MG63 (cell line): ENCODE results near the gene WASHC4. TPM values are rescaled to one million over a fixed set of nuclear protein-coding genes. Genes with fewer than 3 reads are reported as not detected.

ENCODE experiments used
- DNase-seq: peaks from one replicate; pipeline ENCODE4 v3.0.0-alpha.2; 2020
- H3K27me3 ChIP-seq: fragments of 250-450 bp; sonication (Bioruptor Pico); 2 replicates; pipeline ENCODE4 v1.5.1; 2020; ENCODE audit warnings: mild to moderate bottlenecking, moderate library complexity
- H3K36me3 ChIP-seq: fragments of 250-450 bp; sonication (Bioruptor Pico); 2 replicates; pipeline ENCODE4 v1.5.1; 2020; ENCODE audit warnings: mild to moderate bottlenecking, moderate library complexity
- H3K4me3 ChIP-seq: fragments of 250-450 bp; sonication (Bioruptor Pico); 2 replicates; pipeline ENCODE4 v1.5.1; 2020; ENCODE audit warnings: mild to moderate bottlenecking, moderate library complexity
- H3K9me3 ChIP-seq: fragments of 250-450 bp; sonication (Bioruptor Pico); 2 replicates; pipeline ENCODE4 v1.5.1; 2020; ENCODE audit warnings: mild to moderate bottlenecking, moderate library complexity
- total RNA-seq: library from RNA; depleted of rRNA; stranded (reverse); fragments of >200 nt; shearing (Covaris generic); gene quantifications from 2 replicates; pipeline ENCODE4 v1.2.3, GENCODE V29; 2014; ENCODE audit warnings: low replicate concordance

WASHC4 gene
- total RNA-seq, 1 experiment from 2014 or later = 28.3 TPM

- DNase-seq = no peak
- peaks cover 64% of the 10 kb centered on the region for H3K36me3 ChIP-seq
- H3K4me3 ChIP-seq = no peak overlapping the region
- H3K27me3 ChIP-seq = no peaks in the 10 kb centered on the region
- H3K9me3 ChIP-seq = no peaks in the 10 kb centered on the region
These were observed 5.6 kb downstream of the WASHC4 start for GRCh38 chr12:105113094-105113493.

DNA sequence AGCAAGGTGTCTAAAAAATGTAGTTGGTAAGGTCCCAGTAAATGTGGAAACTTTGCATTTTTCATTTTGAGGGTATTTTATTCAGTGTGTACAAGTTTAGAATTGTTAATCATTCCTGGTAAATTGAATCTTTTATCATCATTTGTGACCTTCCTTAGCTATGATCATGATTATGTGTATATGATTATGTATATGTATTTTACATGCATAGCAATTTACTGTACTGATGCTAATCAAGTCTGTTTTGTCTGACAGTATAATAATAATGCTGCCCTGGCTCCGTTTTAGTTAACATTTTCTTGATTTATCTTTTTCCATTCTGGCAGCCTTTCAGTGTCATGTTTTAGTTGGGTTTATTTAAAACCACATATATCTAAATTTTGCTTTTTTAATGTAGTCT, 9.4 kb downstream of the WASHC4 start:
- Histone ChIP-seq H3K36me3 (peaks cover 89% of the 10 kb centered on the region), H3K4me3 (no peak overlapping the region), H3K27me3 (no peaks in the 10 kb centered on the region), H3K9me3 (no peaks in the 10 kb centered on the region)
- no peak for DNase-seq

DNA sequence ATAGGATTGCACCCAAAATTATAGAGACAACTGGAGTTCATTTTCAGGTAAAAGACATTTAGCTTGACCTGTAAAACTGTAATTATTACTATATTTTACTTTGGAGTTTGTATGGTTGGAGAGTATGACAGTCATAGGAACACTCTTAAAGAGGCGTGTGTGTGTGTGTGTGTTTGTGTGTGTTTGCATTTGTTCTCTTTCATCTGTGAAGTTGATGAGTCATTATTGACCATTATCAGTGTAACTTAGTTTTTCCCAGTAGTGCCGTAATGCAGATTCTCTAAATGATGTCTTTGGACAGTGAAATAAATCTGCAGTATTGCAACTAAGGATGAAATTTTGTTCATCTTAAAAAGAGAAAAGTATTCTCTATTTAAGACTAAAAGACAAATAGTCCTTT, 13.0 kb downstream of the WASHC4 start:
- Histone ChIP-seq H3K9me3 (no peaks in the 10 kb centered on the region), H3K4me3 (no peak overlapping the region), H3K36me3 (peaks cover 82% of the 10 kb centered on the region), H3K27me3 (no peaks in the 10 kb centered on the region)
- no peak for DNase-seq

DNA sequence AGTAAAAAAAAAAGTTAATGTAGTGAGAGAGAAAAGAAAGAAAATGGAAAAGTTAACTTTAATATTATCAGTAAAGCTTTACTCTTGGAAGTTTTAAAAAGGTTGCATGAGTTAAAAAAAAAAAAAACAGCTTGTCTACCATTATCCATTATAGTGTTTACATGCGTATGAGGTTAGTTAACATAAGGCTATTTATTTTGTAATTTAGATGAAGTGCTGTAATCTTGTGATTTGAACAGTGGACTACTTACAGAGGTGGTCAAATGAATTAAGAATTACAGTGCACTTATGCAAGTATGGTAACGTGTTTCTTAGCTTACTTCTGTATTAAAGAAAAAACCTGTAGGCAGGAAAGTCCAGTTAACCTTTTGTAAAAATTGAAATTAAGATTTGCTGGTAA, 30.7 kb downstream of the WASHC4 start:
- no peak overlapping the region for H3K4me3 ChIP-seq
- peaks cover 48% of the 10 kb centered on the region for H3K36me3 ChIP-seq
- no peak for DNase-seq
- H3K27me3 ChIP-seq = no peaks in the 10 kb centered on the region
- no peaks in the 10 kb centered on the region for H3K9me3 ChIP-seq

GRCh38 chr12:105141320-105141922, 33.9 kb downstream of the WASHC4 start:
- Histone ChIP-seq H3K36me3 (peaks cover 38% of the 10 kb centered on the region), H3K27me3 (no peaks in the 10 kb centered on the region)
- DNase-seq = no peak

GRCh38 chr12:105142259-105142658, 34.7 kb downstream of the WASHC4 start:
- no peaks in the 10 kb centered on the region for H3K9me3 ChIP-seq
- DNase-seq = no peak
- peaks cover 43% of the 10 kb centered on the region for H3K36me3 ChIP-seq
- no peak overlapping the region for H3K4me3 ChIP-seq
- H3K27me3 ChIP-seq = no peaks in the 10 kb centered on the region

More at GRCh38 chr12:105141320-105141922, 33.9 kb downstream of the WASHC4 start:
- Histone ChIP-seq H3K9me3 (no peaks in the 10 kb centered on the region), H3K4me3 (no peak overlapping the region)

GRCh38 chr12:105156260-105156659, 48.7 kb downstream of the WASHC4 start:
- Histone ChIP-seq H3K27me3 (no peaks in the 10 kb centered on the region), H3K36me3 (peaks cover 52% of the 10 kb centered on the region), H3K4me3 (no peak overlapping the region), H3K9me3 (no peaks in the 10 kb centered on the region)
- DNase-seq = no peak

GRCh38 chr12:105157606-105158005, 50.1 kb downstream of the WASHC4 start:
- no peak overlapping the region for H3K4me3 ChIP-seq
- no peak for DNase-seq
- no peaks in the 10 kb centered on the region for H3K27me3 ChIP-seq
- H3K9me3 ChIP-seq = no peaks in the 10 kb centered on the region
- H3K36me3 ChIP-seq = peaks cover 52% of the 10 kb centered on the region

DNA sequence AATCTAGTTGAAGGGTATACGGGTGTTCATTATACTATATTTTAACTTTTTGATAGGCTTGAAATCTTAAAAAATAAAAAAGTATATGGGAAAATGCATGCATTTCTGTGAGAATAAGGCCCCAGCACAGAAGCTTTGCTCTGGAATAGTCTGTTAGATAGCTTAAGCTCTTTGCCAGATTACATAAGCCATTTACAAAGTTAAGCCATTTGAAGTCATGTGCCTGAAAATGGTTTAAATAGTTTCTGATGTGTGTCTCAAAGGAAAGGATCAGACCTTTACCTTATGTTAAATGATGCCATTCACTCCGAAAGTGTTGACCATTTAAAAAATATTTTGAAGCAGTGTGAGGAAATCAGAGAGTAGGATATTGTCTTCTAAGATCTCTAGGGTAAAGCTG, 51.3 kb downstream of the WASHC4 start:
- DNase-seq = no peak
- Histone ChIP-seq H3K27me3 (no peaks in the 10 kb centered on the region), H3K9me3 (no peaks in the 10 kb centered on the region), H3K36me3 (peaks cover 49% of the 10 kb centered on the region), H3K4me3 (no peak overlapping the region)

GRCh38 chr12:105162174-105162573, 54.6 kb downstream of the WASHC4 start:
- Histone ChIP-seq H3K4me3 (no peak overlapping the region), H3K36me3 (peaks cover 58% of the 10 kb centered on the region), H3K9me3 (no peaks in the 10 kb centered on the region), H3K27me3 (no peaks in the 10 kb centered on the region)
- no peak for DNase-seq

- H3K36me3 ChIP-seq = peaks cover 66% of the 10 kb centered on the region
- no peaks in the 10 kb centered on the region for H3K9me3 ChIP-seq
- H3K27me3 ChIP-seq = no peaks in the 10 kb centered on the region
- DNase-seq = no peak
- no peak overlapping the region for H3K4me3 ChIP-seq
These were observed 56.5 kb downstream of the WASHC4 start for GRCh38 chr12:105164068-105164467.

DNA sequence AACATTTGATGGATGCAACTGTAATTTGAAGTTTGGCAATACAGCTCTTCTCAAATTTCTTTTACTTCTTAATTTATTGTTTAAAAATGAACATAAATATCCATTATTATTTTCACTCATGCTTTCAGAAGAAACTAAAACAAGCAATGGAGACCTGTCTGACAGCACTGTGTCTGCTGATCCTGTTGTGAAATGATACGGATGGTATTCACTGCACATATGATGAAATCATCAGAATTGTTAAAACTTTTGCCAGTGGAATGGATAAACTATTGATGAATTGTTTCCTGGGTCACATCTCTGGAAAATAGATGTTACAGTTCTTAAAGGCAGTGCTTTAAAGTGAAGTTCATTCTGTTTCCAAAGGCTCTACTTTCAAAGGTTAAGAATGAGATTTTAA, 59.2 kb downstream of the WASHC4 start:
- Histone ChIP-seq H3K4me3 (no peak overlapping the region), H3K9me3 (no peaks in the 10 kb centered on the region), H3K36me3 (peaks cover 73% of the 10 kb centered on the region), H3K27me3 (no peaks in the 10 kb centered on the region)
- no peak for DNase-seq

GRCh38 chr12:105167346-105167745, 59.8 kb downstream of the WASHC4 start:
- H3K36me3 ChIP-seq = peaks cover 67% of the 10 kb centered on the region
- H3K4me3 ChIP-seq = no peak overlapping the region
- DNase-seq = no peak
- no peaks in the 10 kb centered on the region for H3K9me3 ChIP-seq
- no peaks in the 10 kb centered on the region for H3K27me3 ChIP-seq

DNA sequence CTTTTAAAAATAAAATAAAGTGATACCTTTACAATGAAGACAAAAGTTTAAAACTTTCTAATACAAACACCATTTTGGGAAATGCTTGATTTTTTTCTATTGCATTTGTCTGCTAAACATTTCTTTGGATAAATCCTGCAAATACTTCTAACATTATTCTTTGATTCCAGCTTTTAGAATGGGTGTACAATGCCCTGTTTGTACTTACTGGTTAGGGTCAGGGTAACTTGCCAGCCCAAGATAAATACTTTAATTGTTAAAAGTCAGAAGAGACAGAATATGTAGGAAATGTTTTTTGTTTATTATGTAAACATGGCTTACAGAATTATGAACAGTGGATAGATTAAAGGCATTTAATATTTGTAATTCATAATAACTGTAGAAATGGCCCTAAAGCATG, 60.5 kb downstream of the WASHC4 start:
- Histone ChIP-seq H3K4me3 (no peak overlapping the region), H3K27me3 (no peaks in the 10 kb centered on the region), H3K36me3 (peaks cover 64% of the 10 kb centered on the region), H3K9me3 (no peaks in the 10 kb centered on the region)
- no peak for DNase-seq

GRCh38 chr12:105170139-105170538, 62.6 kb downstream of the WASHC4 start:
- DNase-seq = no peak
- peaks cover 58% of the 10 kb centered on the region for H3K36me3 ChIP-seq

GRCh38 chr12:105171691-105172436, 64.3 kb downstream of the WASHC4 start:
- DNase-seq = no peak
- H3K36me3 ChIP-seq = peaks cover 56% of the 10 kb centered on the region
- no peaks in the 10 kb centered on the region for H3K9me3 ChIP-seq
- no peak overlapping the region for H3K4me3 ChIP-seq
- no peaks in the 10 kb centered on the region for H3K27me3 ChIP-seq

More at GRCh38 chr12:105170139-105170538, 62.6 kb downstream of the WASHC4 start:
- Histone ChIP-seq H3K27me3 (no peaks in the 10 kb centered on the region), H3K9me3 (no peaks in the 10 kb centered on the region), H3K4me3 (no peak overlapping the region)

DNA sequence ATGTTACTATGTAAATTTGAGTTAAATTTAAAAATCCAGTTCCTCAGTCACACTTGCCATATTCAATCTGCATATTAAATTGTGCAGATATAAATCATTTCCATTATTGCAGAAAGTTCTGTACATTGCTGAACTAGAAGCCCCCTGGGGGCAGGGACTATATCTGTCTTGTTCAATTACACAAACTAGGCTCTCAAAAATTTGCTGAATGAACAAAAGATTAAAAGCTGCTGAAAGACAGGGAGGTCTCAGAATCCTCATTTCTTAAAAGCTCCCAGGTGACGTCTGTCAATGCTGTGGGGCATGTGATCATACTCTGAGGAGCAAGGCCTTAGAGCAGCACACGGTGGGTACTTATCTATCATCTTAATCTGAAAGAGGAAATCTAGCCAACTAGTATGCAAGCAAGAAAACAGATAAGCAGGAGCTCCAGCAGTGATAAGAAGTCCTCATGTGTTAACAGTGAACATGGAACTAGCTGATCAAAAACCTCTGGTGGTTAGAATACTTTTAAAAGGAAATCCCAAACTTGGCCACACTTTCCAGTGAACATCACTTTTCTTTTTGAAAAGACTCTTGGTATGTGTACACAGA, 68.0 kb downstream of the WASHC4 start:
- Histone ChIP-seq H3K27me3 (no peaks in the 10 kb centered on the region), H3K36me3 (peaks cover 41% of the 10 kb centered on the region), H3K9me3 (no peaks in the 10 kb centered on the region), H3K4me3 (no peak overlapping the region)
- no peak for DNase-seq

GRCh38 chr12:105177208-105177607, 69.7 kb downstream of the WASHC4 start:
- no peak for DNase-seq
- Histone ChIP-seq H3K36me3 (peaks cover 33% of the 10 kb centered on the region), H3K27me3 (no peaks in the 10 kb centered on the region), H3K4me3 (no peak overlapping the region), H3K9me3 (peaks cover 7% of the 10 kb centered on the region; the same call in 1 of the 2 replicates)
